CMK (cell line): ENCODE data around the gene APLP2.
"Not testable (repeated sequence)": the region's sequence is repeated elsewhere in the genome, so short reads cannot be mapped to it uniquely, and the experiment has no call there.

Source experiments
- DNase-seq: peaks from one replicate; pipeline ENCODE4 v3.0.0-alpha.2; 2010; ENCODE audit warnings: low read depth

APLP2 gene

DNA sequence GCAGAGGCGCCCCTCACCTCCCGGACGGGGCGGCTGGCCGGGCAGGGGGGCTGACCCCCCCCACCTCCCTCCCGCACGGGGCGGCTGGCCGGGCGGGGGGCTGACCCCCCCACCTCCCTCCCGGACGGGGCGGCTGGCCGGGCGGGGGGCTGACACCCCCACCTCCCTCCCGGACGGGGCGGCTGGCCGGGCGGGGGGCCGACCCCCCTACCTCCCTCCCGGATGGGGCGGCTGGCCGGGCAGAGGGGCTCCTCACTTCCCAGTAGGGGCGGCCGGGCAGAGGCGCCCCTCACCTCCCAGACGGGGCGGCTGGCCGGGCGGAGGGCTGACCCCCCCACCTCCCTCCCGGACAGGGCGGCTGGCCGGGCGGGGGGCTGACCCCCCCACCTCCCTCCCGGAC, 21.5 kb downstream of the APLP2 start:
- not testable (repeated sequence) for DNase-seq

DNA sequence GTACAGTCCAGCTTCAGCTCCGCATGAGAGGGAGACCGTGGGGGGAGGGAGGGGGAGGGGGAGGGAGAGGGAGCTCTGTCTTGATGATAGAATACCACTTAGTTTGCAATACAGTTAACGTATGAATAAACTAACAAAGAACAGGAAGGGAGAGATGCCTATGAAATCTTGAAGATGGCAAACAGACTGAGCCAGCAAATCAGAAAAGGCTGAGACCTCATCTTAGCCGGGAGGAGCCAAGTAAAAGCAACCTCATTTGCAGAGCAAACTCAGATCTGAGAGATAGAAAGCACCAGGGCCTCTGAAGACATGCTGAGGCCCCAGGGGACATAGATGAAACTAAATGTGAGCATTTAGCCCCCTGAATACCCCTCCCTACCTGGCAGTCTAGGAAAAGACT, 23.0 kb downstream of the APLP2 start:
- DNase-seq = no peak

- DNase-seq = no peak
Measured at GRCh38 chr11:130094614-130095013, 24.9 kb downstream of the APLP2 start.

DNA sequence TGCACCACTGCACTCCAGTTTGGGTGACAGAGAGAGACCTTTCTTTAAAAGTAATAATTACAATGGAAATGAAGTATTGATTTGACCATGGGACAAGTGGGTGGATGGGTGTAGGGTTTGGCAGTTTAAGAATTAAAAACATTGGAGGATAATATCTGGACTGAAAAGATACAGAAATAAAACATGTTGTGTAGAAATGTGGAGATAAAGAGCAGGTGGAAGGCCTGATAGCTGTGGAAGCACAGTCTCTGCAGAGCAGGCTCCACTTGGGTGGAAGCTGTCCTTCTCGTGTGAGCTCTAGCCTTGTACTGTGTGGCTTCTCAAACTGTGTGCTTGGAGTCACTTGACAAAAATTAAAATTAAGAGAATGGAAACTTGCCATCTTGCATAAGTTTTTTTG, 25.6 kb downstream of the APLP2 start:
- peak; percentile 61 for DNase-seq

- DNase-seq = no peak
Measured at GRCh38 chr11:130096042-130096441, 26.3 kb downstream of the APLP2 start.

DNA sequence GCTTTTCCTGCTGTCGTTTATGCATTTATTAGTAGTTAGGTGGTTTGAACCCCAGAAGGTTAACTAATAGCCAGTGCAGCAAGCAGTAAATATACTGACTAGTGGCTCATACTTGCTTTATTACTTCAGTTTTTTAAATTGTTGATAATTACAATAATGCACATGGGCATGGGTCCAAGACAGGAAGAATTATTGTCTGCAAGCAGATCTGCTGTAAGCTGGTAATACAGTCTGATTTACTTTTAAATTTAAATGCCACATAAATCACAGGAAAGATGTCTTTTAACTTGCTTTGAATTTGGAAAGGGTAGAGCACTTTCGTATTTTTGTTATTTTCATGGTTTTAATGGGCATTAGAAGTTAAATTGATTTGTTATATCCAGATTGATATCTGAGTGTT, 27.1 kb downstream of the APLP2 start:
- DNase-seq = no peak

DNA sequence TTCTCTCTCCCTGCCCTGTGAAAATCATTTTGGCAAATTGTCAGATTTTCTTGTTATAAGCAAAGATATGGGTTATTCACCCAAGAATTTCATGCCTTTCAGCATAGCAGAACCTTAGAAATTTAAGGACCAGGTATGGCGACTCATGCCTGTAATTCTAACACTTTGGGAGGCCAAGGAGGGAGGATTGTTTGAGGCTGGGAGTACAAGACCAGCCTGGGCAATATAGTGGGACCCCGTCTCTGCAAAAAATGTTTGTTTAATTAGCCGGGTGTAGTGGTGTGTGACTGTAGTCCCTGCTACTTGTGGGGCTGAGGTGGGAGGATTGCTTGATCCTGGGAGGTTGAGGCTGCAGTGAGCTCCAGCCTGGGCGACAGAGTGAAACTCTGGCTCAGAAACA, 27.6 kb downstream of the APLP2 start:
- DNase-seq = no peak

DNA sequence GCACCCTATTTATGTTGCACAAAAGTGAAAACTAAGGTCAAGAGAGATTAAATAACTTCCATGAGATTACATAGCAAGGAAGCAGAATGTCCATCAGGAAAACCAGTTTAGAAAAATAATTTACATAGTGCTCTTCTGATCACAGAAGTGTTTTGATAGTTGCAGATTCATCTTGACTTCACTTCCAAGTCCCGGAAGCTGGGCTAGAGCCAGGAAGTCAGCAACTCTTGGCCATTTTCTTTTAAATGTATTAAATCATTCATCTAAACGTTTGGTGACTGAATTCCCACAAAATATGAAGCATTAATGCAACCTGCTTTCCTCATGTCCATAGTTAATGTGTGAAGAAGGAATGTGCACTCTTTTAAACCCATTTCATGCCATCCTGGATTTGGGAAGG, 29.7 kb downstream of the APLP2 start:
- DNase-seq = no peak

DNA sequence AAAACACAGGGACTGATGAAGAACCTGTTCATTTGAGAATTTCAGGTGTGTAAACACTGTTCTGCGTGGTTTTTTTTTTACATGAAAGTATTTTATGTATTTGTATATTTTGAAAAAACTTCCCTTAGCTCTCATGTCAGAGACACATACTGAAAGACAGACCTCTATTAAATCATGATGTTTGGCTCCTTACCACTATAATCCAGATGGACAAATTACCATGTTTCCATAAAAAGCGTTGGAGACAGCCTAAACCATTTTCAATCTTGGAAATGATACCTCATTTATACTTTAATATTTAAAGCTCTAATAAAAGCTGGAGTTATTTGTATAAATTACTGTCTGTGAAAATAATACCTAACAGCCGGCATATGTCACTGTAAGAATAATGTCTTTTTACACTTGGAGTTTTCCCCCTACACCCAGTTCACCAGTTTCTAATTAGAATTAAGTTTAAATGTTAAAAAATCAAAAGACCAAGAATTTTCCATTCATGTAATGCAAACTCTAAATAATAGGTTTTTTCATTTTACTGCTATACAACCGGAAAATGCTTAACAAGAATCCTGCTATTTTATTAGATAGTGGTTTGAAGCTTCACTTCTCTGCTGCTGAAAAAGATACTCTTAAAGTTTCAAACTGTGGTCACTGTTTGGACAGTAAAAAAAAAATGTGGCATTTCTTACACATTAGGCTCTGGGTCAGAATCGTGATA, 30.8 kb downstream of the APLP2 start:
- no peak for DNase-seq

DNA sequence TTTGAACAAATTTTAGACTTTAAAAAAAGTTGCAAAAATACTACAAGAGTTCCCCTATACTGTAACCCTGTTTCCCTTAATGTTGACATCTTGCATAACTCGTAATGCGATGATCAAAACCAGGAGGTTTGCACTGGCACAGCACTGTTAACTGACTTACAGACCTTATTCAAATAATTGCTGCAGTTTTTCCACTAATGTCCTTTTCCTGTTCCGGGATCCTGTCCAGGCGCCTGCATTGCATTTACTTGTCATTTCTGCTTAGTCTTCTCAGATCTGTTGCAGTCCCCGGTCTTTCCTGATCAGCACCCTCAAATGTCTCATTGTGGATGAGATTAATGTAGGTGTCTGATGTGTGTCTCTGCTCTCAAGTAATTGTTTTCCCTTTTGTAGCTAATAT, 32.0 kb downstream of the APLP2 start:
- no peak for DNase-seq

GRCh38 chr11:130102301-130103249, 32.9 kb downstream of the APLP2 start:
- no peak for DNase-seq

DNA sequence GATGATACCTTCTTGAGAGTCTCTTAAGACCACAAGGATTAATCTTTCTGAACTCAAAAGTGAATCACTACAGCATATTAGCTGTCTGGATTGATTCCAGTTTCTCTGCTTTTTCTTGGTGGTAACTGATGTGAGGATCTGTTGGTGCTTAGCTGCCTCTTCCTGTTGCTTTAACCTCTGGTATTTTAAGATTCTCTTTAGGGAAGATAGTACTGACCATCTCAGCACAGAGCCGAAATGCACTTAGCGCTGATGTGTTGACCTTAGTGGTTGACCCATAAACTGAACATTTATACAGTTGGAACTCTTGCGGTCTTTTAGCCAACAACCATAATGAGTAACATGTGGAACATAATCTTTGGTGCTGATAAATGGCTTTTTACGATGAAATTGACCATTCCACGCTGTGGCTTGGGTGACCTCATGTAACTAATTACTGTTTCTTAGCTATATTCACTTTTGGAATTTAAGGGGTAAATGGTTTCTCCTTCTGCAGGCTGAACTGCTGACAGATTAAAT, 33.7 kb downstream of the APLP2 start:
- peak; percentile 49 for DNase-seq

- DNase-seq = no peak
Measured at GRCh38 chr11:130106381-130106780, 36.7 kb downstream of the APLP2 start.

DNA sequence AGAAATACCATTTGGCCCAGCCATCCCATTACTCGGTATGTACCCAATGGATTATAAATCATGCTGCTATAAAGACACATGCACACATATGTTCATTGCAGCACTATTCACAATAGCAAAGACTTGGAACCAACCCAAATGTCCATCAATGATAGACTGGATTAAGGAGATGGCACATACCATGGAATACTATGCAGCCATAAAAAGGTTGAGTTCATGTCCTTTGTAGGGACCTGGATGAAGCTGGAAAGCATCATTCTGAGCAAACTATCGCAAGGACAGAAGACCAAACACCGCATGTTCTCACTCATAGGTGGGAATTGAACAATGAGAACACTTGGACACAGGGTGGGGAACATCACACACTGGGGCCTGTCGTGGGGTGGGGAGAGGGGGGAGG, 39.0 kb downstream of the APLP2 start:
- not testable (repeated sequence) for DNase-seq

- no peak for DNase-seq
Measured at GRCh38 chr11:130109386-130109785, 39.7 kb downstream of the APLP2 start.

GRCh38 chr11:130110339-130111108, 40.8 kb downstream of the APLP2 start:
- DNase-seq = no peak

- no peak for DNase-seq
Measured at GRCh38 chr11:130112071-130112830, 42.6 kb downstream of the APLP2 start.

- DNase-seq = no peak
Measured at GRCh38 chr11:130114281-130114680, 44.6 kb downstream of the APLP2 start.

GRCh38 chr11:130114726-130115125, 45.0 kb downstream of the APLP2 start:
- DNase-seq = no peak

- no peak for DNase-seq
Measured at GRCh38 chr11:130115218-130115617, 45.5 kb downstream of the APLP2 start.

DNA sequence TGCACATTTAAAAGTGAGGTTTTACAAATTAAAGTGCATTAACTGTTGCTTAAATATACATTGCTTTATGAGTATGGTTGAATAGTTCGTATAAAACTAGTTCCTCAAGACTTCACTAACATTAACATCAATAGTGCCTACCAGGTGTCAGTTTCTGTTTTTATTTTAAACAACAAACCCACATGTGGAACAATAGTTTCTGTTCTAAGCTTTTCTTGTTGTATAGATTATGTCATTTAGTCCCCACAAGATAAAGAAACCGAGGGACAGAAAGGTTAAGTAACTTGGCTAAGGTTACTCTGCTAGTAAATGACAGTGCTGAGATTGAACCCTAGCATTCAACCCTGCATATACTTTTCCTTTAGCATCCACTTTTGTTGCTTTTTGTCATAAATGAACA, 48.5 kb downstream of the APLP2 start:
- no peak for DNase-seq
